ENCODE data around the gene SCCPDH. TPM values are rescaled to one million over a fixed set of nuclear protein-coding genes. Genes with fewer than 3 reads are reported as not detected.
"Not testable (repeated sequence)": the region's sequence is repeated elsewhere in the genome, so short reads cannot be mapped to it uniquely, and the experiment has no call there.

SCCPDH gene
- total RNA-seq, 2 donors from 2014 or later, result 25.1 to 28.9 TPM

DNA sequence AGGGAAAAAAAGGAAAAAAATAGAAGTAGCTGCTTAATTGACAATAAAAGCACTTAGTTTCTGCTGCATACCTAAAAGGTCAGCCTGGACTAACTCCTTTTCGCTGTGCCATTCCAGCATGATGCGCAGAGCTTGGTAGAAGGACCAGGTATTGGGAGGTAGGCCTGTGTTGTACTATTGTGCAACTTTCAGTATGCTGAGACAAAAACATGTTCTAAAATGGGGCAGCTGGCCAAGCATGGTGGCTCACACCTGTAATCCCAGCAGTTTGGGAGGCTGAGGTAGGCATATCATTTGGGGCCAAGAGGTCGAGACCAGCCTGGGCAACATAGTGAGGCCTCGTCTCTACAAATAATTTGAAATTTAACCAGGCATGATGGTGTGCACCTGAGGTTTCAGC, 15.0 kb upstream of the SCCPDH start:
- TF ChIP-seq, protein P1, sequence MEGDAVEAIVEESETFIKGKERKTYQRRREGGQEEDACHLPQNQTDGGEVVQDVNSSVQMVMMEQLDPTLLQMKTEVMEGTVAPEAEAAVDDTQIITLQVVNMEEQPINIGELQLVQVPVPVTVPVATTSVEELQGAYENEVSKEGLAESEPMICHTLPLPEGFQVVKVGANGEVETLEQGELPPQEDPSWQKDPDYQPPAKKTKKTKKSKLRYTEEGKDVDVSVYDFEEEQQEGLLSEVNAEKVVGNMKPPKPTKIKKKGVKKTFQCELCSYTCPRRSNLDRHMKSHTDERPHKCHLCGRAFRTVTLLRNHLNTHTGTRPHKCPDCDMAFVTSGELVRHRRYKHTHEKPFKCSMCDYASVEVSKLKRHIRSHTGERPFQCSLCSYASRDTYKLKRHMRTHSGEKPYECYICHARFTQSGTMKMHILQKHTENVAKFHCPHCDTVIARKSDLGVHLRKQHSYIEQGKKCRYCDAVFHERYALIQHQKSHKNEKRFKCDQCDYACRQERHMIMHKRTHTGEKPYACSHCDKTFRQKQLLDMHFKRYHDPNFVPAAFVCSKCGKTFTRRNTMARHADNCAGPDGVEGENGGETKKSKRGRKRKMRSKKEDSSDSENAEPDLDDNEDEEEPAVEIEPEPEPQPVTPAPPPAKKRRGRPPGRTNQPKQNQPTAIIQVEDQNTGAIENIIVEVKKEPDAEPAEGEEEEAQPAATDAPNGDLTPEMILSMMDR (conservative IDR thresholded peaks at IDR 0.05), result no peak
- Histone ChIP-seq H3K9me3 (ENCODE audit: control insufficient read depth, low read length) (no peaks in the 10 kb centered on the region), H3K27me3 (ENCODE audit: control insufficient read depth, insufficient read depth, low read length, poor library complexity, severe bottlenecking) (no peaks in the 10 kb centered on the region), H3K4me3 (ENCODE audit: low read length) (no peak overlapping the region), H3K9ac (ENCODE audit: extremely low read depth, low read length, poor library complexity, severe bottlenecking) (no peak overlapping the region), H3K4me1 (ENCODE audit: control insufficient read depth, insufficient read depth, low read length) (no peaks in the 10 kb centered on the region), H3K27ac (ENCODE audit: low read depth, low read length) (no peak overlapping the region), H3K36me3 (ENCODE audit: control insufficient read depth, insufficient read depth, low read length) (no peaks in the 10 kb centered on the region)
- Mint-ChIP-seq H3K27me3 (ENCODE audit: insufficient read depth) (peaks cover 16% of the 10 kb centered on the region), H3K27ac (no peak overlapping the region), H3K9me3 (peaks cover 34% of the 10 kb centered on the region), H3K4me1 (no peaks in the 10 kb centered on the region), H3K4me3 (no peak overlapping the region), H3K36me3 (ENCODE audit: low read depth) (no peaks in the 10 kb centered on the region)
- no peak for DNase-seq
- 89 to 97% methylated on average over 3 to 4 of the region's 4 CpGs for WGBS, 2 experiments (ENCODE audit: insufficient coverage in 1 of 2, insufficient read length in 1 of 2)

DNA sequence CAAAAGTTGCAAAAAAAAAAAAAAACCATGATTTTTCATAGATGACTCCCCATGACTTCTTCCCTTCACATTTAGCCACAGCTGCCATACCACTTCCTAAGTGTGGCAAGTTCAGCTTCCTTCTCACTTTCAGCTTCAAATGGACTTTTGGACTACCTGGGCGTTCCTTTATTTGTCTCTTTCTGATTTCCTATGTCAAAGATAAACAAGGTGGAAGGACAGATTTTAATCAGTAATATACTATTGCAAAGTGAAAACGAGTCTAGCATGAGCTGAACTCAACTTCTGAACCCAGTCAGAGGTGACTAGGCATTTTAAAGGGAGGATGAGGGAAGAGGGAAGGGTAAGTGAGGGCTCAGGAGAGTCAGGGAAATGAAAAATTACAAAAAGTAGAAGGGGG, 14.4 kb upstream of the SCCPDH start:
- no peaks in the 10 kb centered on the region for H3K36me3 ChIP-seq (ENCODE audit: control insufficient read depth, insufficient read depth, low read length)
- H3K4me1 Mint-ChIP-seq, result no peaks in the 10 kb centered on the region
- H3K9ac ChIP-seq (ENCODE audit: extremely low read depth, low read length, poor library complexity, severe bottlenecking), result no peak overlapping the region
- TF ChIP-seq, protein P1 (conservative IDR thresholded peaks at IDR 0.05), result no peak
- no peak overlapping the region for H3K27ac Mint-ChIP-seq
- H3K4me1 ChIP-seq (ENCODE audit: control insufficient read depth, insufficient read depth, low read length), result no peaks in the 10 kb centered on the region
- no peak overlapping the region for H3K4me3 ChIP-seq (ENCODE audit: low read length)
- no peaks in the 10 kb centered on the region for H3K9me3 ChIP-seq (ENCODE audit: control insufficient read depth, low read length)
- no peaks in the 10 kb centered on the region for H3K36me3 Mint-ChIP-seq (ENCODE audit: low read depth)
- 47 to 64% methylated on average over 1 to 2 of the region's 2 CpGs for WGBS, 2 experiments (ENCODE audit: insufficient coverage in 1 of 2, insufficient read length in 1 of 2)
- H3K27me3 ChIP-seq (ENCODE audit: control insufficient read depth, insufficient read depth, low read length, poor library complexity, severe bottlenecking), result no peaks in the 10 kb centered on the region
- no peak overlapping the region for H3K4me3 Mint-ChIP-seq
- peaks cover 40% of the 10 kb centered on the region for H3K9me3 Mint-ChIP-seq
- no peak for DNase-seq
- H3K27me3 Mint-ChIP-seq (ENCODE audit: insufficient read depth), result peaks cover 19% of the 10 kb centered on the region
- H3K27ac ChIP-seq (ENCODE audit: low read depth, low read length), result no peak overlapping the region

DNA sequence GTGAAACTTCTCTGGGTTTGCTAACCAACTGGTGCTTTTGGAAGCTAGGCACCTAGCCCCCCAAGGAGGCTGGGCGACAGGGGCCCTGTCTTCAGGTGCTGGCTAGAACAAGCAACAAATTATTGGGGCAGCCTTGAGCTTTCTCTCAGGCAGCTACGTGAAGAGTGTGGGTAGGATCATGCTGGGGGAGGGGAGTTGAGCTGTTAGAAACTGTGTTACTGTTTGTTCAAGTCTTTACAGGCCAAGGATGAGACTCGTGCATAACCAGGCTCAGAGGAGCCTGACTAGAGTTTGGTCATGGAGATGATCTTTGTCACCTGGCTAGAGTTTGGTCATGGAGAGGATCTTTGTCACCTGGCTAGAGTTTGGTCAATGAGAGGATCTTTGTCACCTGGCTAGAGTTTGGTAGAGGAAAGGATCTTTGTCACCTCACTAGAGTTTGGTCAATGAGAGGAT, 12.6 kb upstream of the SCCPDH start:
- Histone ChIP-seq H3K4me1 (ENCODE audit: control insufficient read depth, insufficient read depth, low read length) (no peaks in the 10 kb centered on the region), H3K27ac (ENCODE audit: low read depth, low read length) (no peak overlapping the region), H3K36me3 (ENCODE audit: control insufficient read depth, insufficient read depth, low read length) (no peaks in the 10 kb centered on the region), H3K9me3 (ENCODE audit: control insufficient read depth, low read length) (no peaks in the 10 kb centered on the region), H3K4me3 (ENCODE audit: low read length) (no peak overlapping the region), H3K27me3 (ENCODE audit: control insufficient read depth, insufficient read depth, low read length, poor library complexity, severe bottlenecking) (no peaks in the 10 kb centered on the region), H3K9ac (ENCODE audit: extremely low read depth, low read length, poor library complexity, severe bottlenecking) (no peak overlapping the region)
- Mint-ChIP-seq H3K27me3 (ENCODE audit: insufficient read depth) (peaks cover 28% of the 10 kb centered on the region), H3K27ac (no peak overlapping the region), H3K36me3 (ENCODE audit: low read depth) (no peaks in the 10 kb centered on the region), H3K9me3 (peaks cover 47% of the 10 kb centered on the region), H3K4me3 (no peak overlapping the region), H3K4me1 (no peaks in the 10 kb centered on the region)
- WGBS, 2 experiments (ENCODE audit: insufficient coverage in 1 of 2, insufficient read length in 1 of 2), result 72% methylated on average over 3 of the region's 3 CpGs; no CpG with 5 or more reads in 1 of the 2 experiments
- no peak for DNase-seq
- TF ChIP-seq, protein P1 (conservative IDR thresholded peaks at IDR 0.05), result no peak

DNA sequence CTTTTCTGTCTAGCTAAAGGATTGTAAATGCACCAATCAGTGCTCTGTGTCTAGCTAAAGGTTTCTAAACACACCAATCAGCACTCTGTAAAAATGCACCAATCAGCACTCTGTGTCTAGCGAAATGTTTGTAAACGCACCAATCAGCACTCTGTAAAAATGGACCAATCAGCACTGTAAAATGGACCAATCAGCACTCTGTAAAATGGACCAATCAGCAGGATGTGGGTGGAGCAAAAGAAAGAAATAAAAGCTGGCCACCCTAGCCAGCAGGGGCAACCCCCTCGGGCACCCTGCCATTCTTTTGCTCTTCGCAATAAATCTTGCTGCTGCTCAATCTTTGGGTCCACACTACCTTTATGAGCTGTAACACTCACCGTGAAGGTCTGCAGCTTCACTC, 11.8 kb upstream of the SCCPDH start:
- H3K4me3 Mint-ChIP-seq, DNase-seq: not testable (repeated sequence)
- peaks cover 47% of the 10 kb centered on the region for H3K9me3 Mint-ChIP-seq

DNA sequence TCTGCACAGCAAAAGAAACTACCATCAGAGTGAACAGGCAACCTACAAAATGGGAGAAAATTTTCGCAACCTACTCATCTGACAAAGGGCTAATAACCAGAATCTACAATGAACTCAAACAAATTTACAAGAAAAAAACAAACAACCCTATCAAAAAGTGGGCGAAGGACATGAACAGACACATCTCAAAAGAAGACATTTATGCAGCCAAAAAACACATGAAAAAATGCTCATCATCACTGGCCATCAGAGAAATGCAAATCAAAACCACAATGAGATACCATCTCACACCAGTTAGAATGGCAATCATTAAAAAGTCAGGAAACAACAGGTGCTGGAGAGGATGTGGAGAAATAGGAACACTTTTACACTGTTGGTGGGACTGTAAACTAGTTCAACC, 4.8 kb upstream of the SCCPDH start:
- H3K4me1 ChIP-seq (ENCODE audit: control insufficient read depth, insufficient read depth, low read length); DNase-seq; H3K36me3 ChIP-seq (ENCODE audit: control insufficient read depth, insufficient read depth, low read length); H3K9ac ChIP-seq (ENCODE audit: extremely low read depth, low read length, poor library complexity, severe bottlenecking); H3K36me3 Mint-ChIP-seq (ENCODE audit: low read depth); H3K27ac ChIP-seq (ENCODE audit: low read depth, low read length); H3K4me3 ChIP-seq (ENCODE audit: low read length); H3K27ac Mint-ChIP-seq; H3K4me3 Mint-ChIP-seq; H3K9me3 ChIP-seq (ENCODE audit: control insufficient read depth, low read length); H3K27me3 ChIP-seq (ENCODE audit: control insufficient read depth, insufficient read depth, low read length, poor library complexity, severe bottlenecking); H3K4me1 Mint-ChIP-seq: not testable (repeated sequence)
- WGBS, 2 experiments (ENCODE audit: insufficient coverage in 1 of 2, insufficient read length in 1 of 2), result no CpG with 5 or more reads among the region's 2 CpGs
- peaks cover 20% of the 10 kb centered on the region for H3K27me3 Mint-ChIP-seq (ENCODE audit: insufficient read depth)
- H3K9me3 Mint-ChIP-seq, result peaks cover 38% of the 10 kb centered on the region

More for the DNA sequence above, 11.8 kb upstream of the SCCPDH start:
- H3K4me1 ChIP-seq (ENCODE audit: control insufficient read depth, insufficient read depth, low read length); H3K4me1 Mint-ChIP-seq; H3K27ac Mint-ChIP-seq; H3K27ac ChIP-seq (ENCODE audit: low read depth, low read length); H3K4me3 ChIP-seq (ENCODE audit: low read length); H3K36me3 ChIP-seq (ENCODE audit: control insufficient read depth, insufficient read depth, low read length); H3K9me3 ChIP-seq (ENCODE audit: control insufficient read depth, low read length); H3K27me3 ChIP-seq (ENCODE audit: control insufficient read depth, insufficient read depth, low read length, poor library complexity, severe bottlenecking); H3K36me3 Mint-ChIP-seq (ENCODE audit: low read depth); H3K9ac ChIP-seq (ENCODE audit: extremely low read depth, low read length, poor library complexity, severe bottlenecking): not testable (repeated sequence)
- H3K27me3 Mint-ChIP-seq (ENCODE audit: insufficient read depth), result peaks cover 31% of the 10 kb centered on the region
- 90 to 91% methylated on average over 5 of the region's 5 CpGs for WGBS, 2 experiments (ENCODE audit: insufficient coverage in 1 of 2, insufficient read length in 1 of 2)

Measured in endodermal cell (in vitro differentiated cells).